Stimulated activated CD8-positive, alpha-beta memory T cell treated with anti-CD3 and anti-CD28 coated beads, Interleukin-12 subunit alpha, Interleukin-12 subunit beta, amount 100 ng/mL, for 24 hours (primary cell): ENCODE data around the gene CD300A.

Experiments used
- DNase-seq: peaks from one replicate; pipeline ENCODE4 v3.0.0-alpha.2; 2020; ENCODE audit errors: extremely low read depth

The CD300A gene

DNA sequence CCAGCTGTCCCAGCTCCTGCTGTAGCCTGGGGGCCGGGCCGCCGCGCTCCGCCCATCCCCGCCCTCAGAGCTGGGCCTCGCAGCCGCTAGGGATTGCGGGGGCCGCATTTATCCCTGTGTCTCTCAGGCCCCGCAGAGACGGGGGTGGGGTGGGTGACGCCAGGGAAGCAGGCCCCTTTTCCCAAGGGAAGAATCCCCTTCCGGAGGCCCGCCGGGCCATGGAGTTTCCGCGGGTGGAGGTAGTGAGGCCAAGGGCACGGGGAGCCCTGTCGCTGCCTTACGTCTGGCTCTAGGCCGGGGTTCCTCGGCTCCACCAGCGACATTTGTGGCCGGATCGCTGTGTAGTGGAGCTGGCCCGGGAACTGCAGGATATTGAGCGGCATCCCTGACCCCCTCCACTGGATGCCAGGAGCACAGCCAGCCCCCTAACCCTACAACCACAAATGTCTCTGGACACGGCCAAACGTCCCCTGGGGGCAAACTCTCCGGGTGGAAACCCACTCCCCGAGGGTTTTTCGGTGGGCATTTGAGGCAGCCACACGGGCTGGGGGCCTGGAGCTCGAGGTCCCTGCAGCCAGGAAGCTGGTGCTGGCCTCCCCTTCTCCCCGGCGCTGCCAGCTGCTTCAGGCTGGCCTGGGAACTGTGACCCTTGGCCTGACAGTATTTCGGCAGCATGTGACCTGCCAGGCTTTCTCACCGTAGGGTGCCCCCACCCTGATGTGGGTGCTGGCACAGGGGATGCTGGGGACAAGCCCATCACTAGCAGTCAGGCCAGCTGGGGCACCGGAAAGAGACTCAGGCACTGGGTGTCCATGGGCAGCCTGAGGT, 12.0 kb upstream of the CD300A start:
- DNase-seq: peak; percentile 57

- DNase-seq: no peak
These were observed 11.3 kb upstream of the CD300A start for GRCh38 chr17:74455025-74455545.

DNA sequence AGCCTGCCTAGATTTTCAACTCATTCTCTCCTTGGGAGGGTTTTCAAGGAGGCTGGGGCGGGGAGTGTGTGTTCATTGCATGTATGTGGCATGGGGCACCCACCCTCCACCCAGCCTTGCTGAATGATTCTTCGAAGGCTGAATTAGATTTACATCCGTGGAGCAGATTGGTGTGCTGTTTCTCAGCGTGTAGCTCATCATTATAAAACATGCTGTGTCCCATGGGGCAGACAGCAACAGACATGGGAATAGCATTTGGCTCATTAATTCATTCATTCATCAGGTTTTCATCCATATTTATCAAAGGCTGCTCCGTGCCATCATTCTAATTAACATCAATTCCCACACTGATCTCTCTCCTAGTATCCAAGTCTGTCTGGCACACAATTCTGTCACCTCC, 10.6 kb upstream of the CD300A start:
- DNase-seq: no peak

DNA sequence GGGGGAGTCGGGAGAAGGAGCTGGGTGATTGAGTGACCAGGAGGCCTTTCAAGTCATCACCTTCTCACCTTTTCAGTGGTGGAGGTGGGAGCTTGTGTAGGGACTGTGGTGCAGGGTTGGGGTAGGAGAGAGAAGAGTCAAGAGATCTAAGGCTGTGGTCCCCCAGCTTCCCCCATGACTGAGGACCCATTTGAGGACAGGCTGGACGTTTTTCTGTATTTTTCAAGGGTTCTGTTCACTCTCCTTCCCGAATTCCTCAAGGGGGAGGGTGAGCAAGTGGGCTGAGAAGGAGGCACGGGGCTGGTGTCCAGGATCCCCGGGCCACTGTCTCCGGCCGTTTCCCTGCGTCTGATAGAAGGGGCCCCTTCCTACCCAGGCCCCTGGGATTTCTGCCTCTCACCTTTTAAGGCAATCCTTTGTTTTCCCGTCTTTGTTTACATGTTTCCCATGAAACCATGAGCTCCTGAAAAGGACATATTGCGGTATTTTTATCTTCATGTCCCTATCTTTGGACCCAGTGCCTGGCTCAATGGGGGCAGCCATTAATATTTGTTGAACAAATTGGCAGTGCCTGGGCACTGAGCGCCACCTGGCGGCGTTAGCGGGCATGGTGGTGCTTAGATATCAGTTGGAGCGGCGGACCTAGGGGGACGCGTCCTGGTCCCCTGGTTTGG, 9.2 kb upstream of the CD300A start:
- DNase-seq: peak; percentile 53

GRCh38 chr17:74457820-74458166, 8.6 kb upstream of the CD300A start:
- no peak for DNase-seq

- no peak for DNase-seq
These were observed 7.6 kb upstream of the CD300A start for GRCh38 chr17:74458835-74459234.

GRCh38 chr17:74459622-74460021, 6.8 kb upstream of the CD300A start:
- no peak for DNase-seq

DNA sequence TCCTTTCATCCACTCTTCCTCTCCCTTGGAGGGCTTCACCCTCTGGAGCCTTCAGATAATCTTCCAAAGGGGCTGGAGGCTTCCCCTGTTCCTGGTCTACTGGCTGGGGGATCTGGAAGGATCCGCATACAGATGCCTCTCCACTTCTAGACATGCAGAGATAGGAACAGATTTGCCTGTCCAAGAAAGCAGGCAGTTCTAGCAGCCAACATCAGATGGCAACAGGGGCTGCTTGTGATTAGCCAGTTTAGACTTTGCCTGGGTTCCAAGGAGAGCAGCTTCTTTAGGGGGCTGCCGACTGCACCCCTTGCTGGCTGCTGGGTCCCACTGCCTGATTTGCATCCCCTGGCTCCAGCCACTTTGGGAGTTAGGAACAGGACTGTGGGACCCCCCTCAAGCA, 6.2 kb upstream of the CD300A start:
- DNase-seq: no peak

GRCh38 chr17:74460996-74461395, 5.4 kb upstream of the CD300A start:
- no peak for DNase-seq

GRCh38 chr17:74461611-74462010, 4.8 kb upstream of the CD300A start:
- DNase-seq: no peak

- DNase-seq: no peak
These were observed 1.6 kb upstream of the CD300A start for GRCh38 chr17:74464730-74465377.

DNA sequence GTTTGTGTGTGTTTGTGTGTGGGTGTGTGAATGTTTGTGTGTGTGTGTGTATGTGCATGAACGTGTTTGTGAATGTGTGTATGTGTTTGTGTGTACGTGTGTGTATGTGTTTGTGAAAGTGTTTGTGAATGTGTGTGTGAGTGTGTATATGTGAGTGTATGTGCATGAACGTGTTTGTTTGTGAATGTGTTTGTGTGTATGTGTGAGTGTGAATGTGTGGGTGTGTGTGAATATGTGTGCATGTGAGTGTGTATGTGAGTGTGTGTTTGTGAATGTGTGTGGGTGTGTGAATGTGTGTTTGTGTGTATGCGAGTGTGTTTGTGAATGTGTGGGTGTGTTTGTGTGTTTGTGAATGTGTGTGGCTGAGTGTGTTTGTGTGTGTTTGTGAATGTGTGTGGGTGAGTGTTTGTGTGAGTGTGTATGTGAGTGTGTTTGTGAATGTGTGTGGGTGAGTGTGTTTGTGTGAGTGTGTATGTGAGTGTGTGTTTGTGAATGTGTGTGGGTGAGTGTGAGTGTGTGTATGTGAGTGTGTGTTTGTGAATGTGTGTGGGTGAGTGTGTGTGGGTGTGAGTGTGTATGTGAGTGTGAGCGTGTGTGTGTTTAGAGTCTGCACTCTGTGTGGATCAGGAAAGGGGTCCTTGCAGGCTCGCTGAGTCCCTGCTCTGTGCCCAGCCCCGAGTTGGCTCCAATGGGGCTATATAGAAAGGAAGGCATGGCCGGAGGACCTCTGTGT, 890 bp upstream of the CD300A start:
- no peak for DNase-seq

- DNase-seq: no peak
These were observed 372 bp downstream of the CD300A start for GRCh38 chr17:74466828-74467184.

GRCh38 chr17:74467221-74467951, 952 bp downstream of the CD300A start:
- no peak for DNase-seq

DNA sequence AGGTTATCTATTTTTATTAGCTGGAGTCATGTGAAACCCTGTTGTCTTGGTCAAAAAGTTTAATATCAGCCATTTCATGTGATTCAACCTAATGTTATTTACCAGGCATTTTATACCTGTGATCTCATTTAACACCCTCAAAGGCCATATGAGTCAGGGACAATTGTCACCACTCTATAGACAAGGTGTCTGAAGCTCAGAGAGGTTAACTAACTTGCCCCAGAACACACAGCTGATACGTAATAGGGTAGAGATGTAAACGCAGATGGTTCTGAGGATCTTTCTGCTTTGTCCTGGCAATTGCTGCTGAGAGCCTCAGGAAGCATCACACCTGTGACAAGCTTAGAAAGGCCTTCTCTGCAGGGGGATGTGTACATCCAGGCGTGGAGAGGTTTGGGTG, 4.9 kb downstream of the CD300A start:
- DNase-seq: no peak

GRCh38 chr17:74472890-74473289, 6.5 kb downstream of the CD300A start:
- DNase-seq: no peak

DNA sequence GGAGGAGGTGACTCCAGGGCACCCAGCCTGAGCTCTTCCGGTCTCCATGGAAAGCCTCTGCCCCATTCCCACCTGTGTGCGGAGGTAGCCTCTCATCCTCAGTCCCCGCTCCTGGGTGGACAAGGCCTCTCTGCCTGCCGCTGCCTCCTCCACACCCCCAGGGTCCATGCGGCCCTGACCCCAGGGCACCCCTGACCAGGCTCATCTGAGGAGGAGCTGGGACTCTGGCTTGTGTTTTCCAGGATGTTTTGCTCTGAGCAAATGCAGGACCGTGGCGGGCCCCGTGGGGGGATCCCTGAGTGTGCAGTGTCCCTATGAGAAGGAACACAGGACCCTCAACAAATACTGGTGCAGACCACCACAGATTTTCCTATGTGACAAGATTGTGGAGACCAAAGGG, 6.9 kb downstream of the CD300A start:
- no peak for DNase-seq

GRCh38 chr17:74474043-74474792, 7.8 kb downstream of the CD300A start:
- DNase-seq: no peak

DNA sequence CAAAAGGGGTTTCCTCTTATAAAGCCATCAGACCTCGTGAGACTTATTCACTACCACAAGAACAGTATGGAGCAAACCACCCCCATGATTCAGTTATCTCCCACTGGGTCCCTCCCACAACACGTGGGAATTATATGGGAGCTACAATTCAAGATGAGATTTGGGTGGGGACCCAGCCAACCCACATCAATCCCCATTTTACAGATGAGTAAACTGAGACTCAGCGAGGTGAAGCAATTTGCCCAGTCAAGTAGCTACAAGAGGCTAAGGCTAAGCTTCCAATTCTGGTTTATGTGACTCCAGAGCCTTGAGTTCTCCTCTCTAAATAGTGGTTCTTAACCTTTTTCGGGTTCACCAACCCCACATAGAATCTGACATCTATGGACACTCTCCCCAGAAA, 8.8 kb downstream of the CD300A start:
- no peak for DNase-seq

- no peak for DNase-seq
These were observed 11.0 kb downstream of the CD300A start for GRCh38 chr17:74477411-74477810.
